DOHH2 (cell line): ENCODE results near the gene PCBP3.

Experiments used
- EZH2phosphoT487 ChIP-seq: fragments of 200-600 bp; sonication (generic); IDR thresholded peaks from 2 replicates; pipeline ENCODE4 v1.6.1; 2017; ENCODE audit warnings: borderline replicate concordance, mild to moderate bottlenecking, antibody characterized with exemption, low read length, moderate library complexity, mixed read lengths
- TF ChIP-seq, protein P1 (sequence below): fragments of 200-600 bp; sonication (generic); IDR thresholded peaks from one replicate; pipeline ENCODE4 v1.5.1; 2014; ENCODE audit warnings: antibody characterized with exemption, mild to moderate bottlenecking, low read depth, low read length; ENCODE audit not compliant: poor library complexity, severe bottlenecking

- TF ChIP-seq, protein P1, sequence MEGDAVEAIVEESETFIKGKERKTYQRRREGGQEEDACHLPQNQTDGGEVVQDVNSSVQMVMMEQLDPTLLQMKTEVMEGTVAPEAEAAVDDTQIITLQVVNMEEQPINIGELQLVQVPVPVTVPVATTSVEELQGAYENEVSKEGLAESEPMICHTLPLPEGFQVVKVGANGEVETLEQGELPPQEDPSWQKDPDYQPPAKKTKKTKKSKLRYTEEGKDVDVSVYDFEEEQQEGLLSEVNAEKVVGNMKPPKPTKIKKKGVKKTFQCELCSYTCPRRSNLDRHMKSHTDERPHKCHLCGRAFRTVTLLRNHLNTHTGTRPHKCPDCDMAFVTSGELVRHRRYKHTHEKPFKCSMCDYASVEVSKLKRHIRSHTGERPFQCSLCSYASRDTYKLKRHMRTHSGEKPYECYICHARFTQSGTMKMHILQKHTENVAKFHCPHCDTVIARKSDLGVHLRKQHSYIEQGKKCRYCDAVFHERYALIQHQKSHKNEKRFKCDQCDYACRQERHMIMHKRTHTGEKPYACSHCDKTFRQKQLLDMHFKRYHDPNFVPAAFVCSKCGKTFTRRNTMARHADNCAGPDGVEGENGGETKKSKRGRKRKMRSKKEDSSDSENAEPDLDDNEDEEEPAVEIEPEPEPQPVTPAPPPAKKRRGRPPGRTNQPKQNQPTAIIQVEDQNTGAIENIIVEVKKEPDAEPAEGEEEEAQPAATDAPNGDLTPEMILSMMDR = no peak
- no peak for TF ChIP-seq EZH2phosphoT487
Measured at GRCh38 chr21:45889961-45890360, 246.4 kb downstream of the PCBP3 start.
